GM21737 (cell line): ENCODE measurements around the gene KCNMB1.

Experiments
- ATAC-seq: cut with Tn5 transposase; IDR thresholded peaks from one replicate; pipeline ENCODE4 v1.9.1; 2021; ENCODE audit warnings: mild to moderate bottlenecking, moderate library complexity; ENCODE audit not compliant: unreplicated experiment

KCNMB1 gene

GRCh38 chr5:170416526-170416925 lies 27.4 kb upstream of the KCNMB1 start:
- ATAC-seq, result no peak

- no peak for ATAC-seq
Measured at GRCh38 chr5:170414786-170415185, 25.6 kb upstream of the KCNMB1 start.

GRCh38 chr5:170413897-170414296 lies 24.7 kb upstream of the KCNMB1 start:
- ATAC-seq, result no peak

- ATAC-seq, result no peak
Measured at GRCh38 chr5:170411100-170411499, 21.9 kb upstream of the KCNMB1 start.

GRCh38 chr5:170410401-170410800 lies 21.2 kb upstream of the KCNMB1 start:
- ATAC-seq, result no peak

- ATAC-seq, result no peak
Measured at GRCh38 chr5:170408877-170409660, 19.9 kb upstream of the KCNMB1 start.

GRCh38 chr5:170408226-170408625 lies 19.1 kb upstream of the KCNMB1 start:
- no peak for ATAC-seq

GRCh38 chr5:170407062-170407461 lies 17.9 kb upstream of the KCNMB1 start:
- ATAC-seq, result no peak

GRCh38 chr5:170405817-170406216 lies 16.6 kb upstream of the KCNMB1 start:
- no peak for ATAC-seq

GRCh38 chr5:170404398-170404797 lies 15.2 kb upstream of the KCNMB1 start:
- ATAC-seq, result no peak

GRCh38 chr5:170403675-170404074 lies 14.5 kb upstream of the KCNMB1 start:
- ATAC-seq, result no peak

GRCh38 chr5:170402508-170402907 lies 13.3 kb upstream of the KCNMB1 start:
- ATAC-seq, result no peak

GRCh38 chr5:170397059-170397458 lies 7.9 kb upstream of the KCNMB1 start:
- no peak for ATAC-seq

GRCh38 chr5:170393958-170394357 lies 4.8 kb upstream of the KCNMB1 start:
- no peak for ATAC-seq

- peak; percentile 49 for ATAC-seq
Measured at GRCh38 chr5:170393235-170393634, 4.1 kb upstream of the KCNMB1 start.

- ATAC-seq, result no peak
Measured at GRCh38 chr5:170390472-170390871, 1.3 kb upstream of the KCNMB1 start.

- ATAC-seq, result no peak
Measured at GRCh38 chr5:170389550-170389892, 354 bp upstream of the KCNMB1 start.

GRCh38 chr5:170387775-170388639 lies 1.2 kb downstream of the KCNMB1 start:
- ATAC-seq, result no peak

- ATAC-seq, result no peak
Measured at GRCh38 chr5:170386743-170387395, 2.3 kb downstream of the KCNMB1 start.

- ATAC-seq, result no peak
Measured at GRCh38 chr5:170383227-170383626, 5.9 kb downstream of the KCNMB1 start.

- no peak for ATAC-seq
Measured at GRCh38 chr5:170382790-170383189, 6.4 kb downstream of the KCNMB1 start.
